Measurements from ENCODE around the gene EMP1.

Gene EMP1

GRCh38 chr12:13230500-13230899 is 34.0 kb downstream of the EMP1 start:
- Mint-ChIP-seq H3K36me3 (ENCODE audit: low read depth) (no peaks in the 10 kb centered on the region), H3K9me3 (no peaks in the 10 kb centered on the region), H3K4me1 (ENCODE audit: low read depth) (no peaks in the 10 kb centered on the region), H3K4me3 (no peak overlapping the region), H3K27ac (no peak overlapping the region), H3K27me3 (peaks cover 8% of the 10 kb centered on the region)
- intact Hi-C loops (cut with micrococcal nuclease) = no loop called here

GRCh38 chr12:13233830-13234641 is 37.5 kb downstream of the EMP1 start:
- Mint-ChIP-seq H3K27ac (no peak overlapping the region), H3K27me3 (peaks cover under 1% of the 10 kb centered on the region), H3K9me3 (no peaks in the 10 kb centered on the region)

GRCh38 chr12:13238204-13238603 is 41.7 kb downstream of the EMP1 start:
- intact Hi-C loops (cut with micrococcal nuclease) = no loop called here
- H3K4me1 Mint-ChIP-seq (ENCODE audit: low read depth) = no peaks in the 10 kb centered on the region
- no peak overlapping the region for H3K27ac Mint-ChIP-seq
- no peaks in the 10 kb centered on the region for H3K36me3 Mint-ChIP-seq (ENCODE audit: low read depth)
- no peak overlapping the region for H3K4me3 Mint-ChIP-seq
- H3K9me3 Mint-ChIP-seq = no peaks in the 10 kb centered on the region
- peaks cover 6% of the 10 kb centered on the region for H3K27me3 Mint-ChIP-seq

More at GRCh38 chr12:13233830-13234641, 37.5 kb downstream of the EMP1 start:
- Mint-ChIP-seq H3K4me3 (no peak overlapping the region), H3K4me1 (ENCODE audit: low read depth) (no peaks in the 10 kb centered on the region), H3K36me3 (ENCODE audit: low read depth) (no peaks in the 10 kb centered on the region)
- intact Hi-C loops (cut with micrococcal nuclease) = loop anchor here (1.0 kb wide), 1 partner anchor 318 kb away; no protein-coding TSS in a partner anchor

- Mint-ChIP-seq H3K27me3 (peaks cover 7% of the 10 kb centered on the region), H3K9me3 (no peaks in the 10 kb centered on the region), H3K4me3 (no peak overlapping the region), H3K36me3 (ENCODE audit: low read depth) (no peaks in the 10 kb centered on the region), H3K27ac (no peak overlapping the region), H3K4me1 (ENCODE audit: low read depth) (no peaks in the 10 kb centered on the region)
- intact Hi-C loops (cut with micrococcal nuclease) = no loop called here
Measured at GRCh38 chr12:13241833-13242488, 45.4 kb downstream of the EMP1 start.

DNA sequence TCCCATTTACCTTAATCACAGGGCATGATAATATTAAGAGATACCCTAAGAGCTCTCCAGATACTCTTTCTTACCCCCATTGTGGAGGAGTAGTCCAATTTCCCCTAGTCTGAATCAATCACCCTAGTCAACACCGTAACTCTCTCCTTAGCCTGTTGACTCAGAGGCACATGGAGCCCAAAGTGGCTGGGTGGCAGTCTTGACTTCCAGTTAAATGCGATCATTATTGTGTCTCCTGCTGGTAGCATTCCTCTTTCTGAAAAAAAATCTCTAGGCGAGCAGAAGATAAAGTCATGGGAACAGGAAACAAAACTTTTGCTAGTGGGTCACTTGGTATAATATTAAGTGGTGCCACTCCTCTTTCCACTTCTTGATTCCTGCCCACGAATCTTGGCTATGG is 46.4 kb downstream of the EMP1 start:
- intact Hi-C loops (cut with micrococcal nuclease) = no loop called here
- Mint-ChIP-seq H3K36me3 (ENCODE audit: low read depth) (no peaks in the 10 kb centered on the region), H3K9me3 (no peaks in the 10 kb centered on the region), H3K27me3 (peaks cover 9% of the 10 kb centered on the region), H3K4me3 (no peak overlapping the region), H3K4me1 (ENCODE audit: low read depth) (no peaks in the 10 kb centered on the region), H3K27ac (no peak overlapping the region)

- intact Hi-C loops (cut with micrococcal nuclease) = no loop called here
- Mint-ChIP-seq H3K27me3 (peaks cover 11% of the 10 kb centered on the region), H3K36me3 (ENCODE audit: low read depth) (no peaks in the 10 kb centered on the region), H3K27ac (no peak overlapping the region), H3K4me1 (ENCODE audit: low read depth) (no peaks in the 10 kb centered on the region), H3K4me3 (no peak overlapping the region), H3K9me3 (no peaks in the 10 kb centered on the region)
Measured at GRCh38 chr12:13243516-13244070, 47.1 kb downstream of the EMP1 start.

DNA sequence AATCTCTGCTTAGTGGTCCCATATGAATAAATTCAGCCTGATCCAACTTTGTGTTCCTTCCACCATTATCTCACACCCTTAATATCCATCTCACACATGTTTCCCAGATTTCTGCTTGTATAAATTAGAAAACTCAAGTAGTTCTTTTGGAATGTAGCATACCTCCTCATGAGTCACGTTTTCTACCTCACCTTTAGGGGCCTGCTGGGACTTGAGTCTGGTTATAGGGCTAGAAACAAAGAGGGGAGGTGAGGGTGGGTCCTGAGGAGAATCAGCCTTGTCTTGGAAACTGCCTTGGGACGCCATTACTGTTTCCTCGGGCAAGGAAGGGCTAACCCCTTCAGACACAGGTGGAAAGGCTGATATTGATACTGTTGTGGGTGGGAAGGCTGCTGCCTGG is 51.1 kb downstream of the EMP1 start:
- Mint-ChIP-seq H3K36me3 (ENCODE audit: low read depth) (no peaks in the 10 kb centered on the region), H3K9me3 (no peaks in the 10 kb centered on the region), H3K4me1 (ENCODE audit: low read depth) (no peaks in the 10 kb centered on the region), H3K27ac (no peak overlapping the region), H3K4me3 (no peak overlapping the region), H3K27me3 (peaks cover 10% of the 10 kb centered on the region)
- intact Hi-C loops (cut with micrococcal nuclease) = no loop called here

DNA sequence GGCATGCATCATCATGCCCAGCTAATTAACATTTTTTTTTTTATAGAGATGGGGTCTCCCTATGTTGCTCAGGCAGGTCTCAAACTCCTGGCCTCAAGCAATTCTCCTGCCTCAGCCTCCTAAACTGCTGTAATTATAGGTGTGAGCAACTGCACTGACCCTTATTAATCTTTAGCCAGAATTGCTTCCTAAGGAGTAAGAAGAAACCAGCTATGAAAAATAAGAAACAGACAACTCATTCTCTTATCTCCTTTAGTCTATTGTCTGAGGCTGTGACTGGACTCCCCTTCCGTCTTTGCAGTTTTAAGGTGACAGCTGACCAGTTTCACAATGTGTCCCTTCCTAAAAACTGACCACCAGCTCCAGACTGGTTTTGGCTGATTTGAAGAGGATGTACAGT is 52.4 kb downstream of the EMP1 start:
- intact Hi-C loops (cut with micrococcal nuclease) = no loop called here
- Mint-ChIP-seq H3K27ac (no peak overlapping the region), H3K27me3 (peaks cover 8% of the 10 kb centered on the region), H3K4me3 (no peak overlapping the region), H3K4me1 (ENCODE audit: low read depth) (no peaks in the 10 kb centered on the region), H3K9me3 (no peaks in the 10 kb centered on the region), H3K36me3 (ENCODE audit: low read depth) (no peaks in the 10 kb centered on the region)

- Mint-ChIP-seq H3K27me3 (peaks cover 8% of the 10 kb centered on the region), H3K27ac (no peak overlapping the region), H3K9me3 (no peaks in the 10 kb centered on the region), H3K4me3 (no peak overlapping the region), H3K36me3 (ENCODE audit: low read depth) (no peaks in the 10 kb centered on the region), H3K4me1 (ENCODE audit: low read depth) (no peaks in the 10 kb centered on the region)
- intact Hi-C loops (cut with micrococcal nuclease) = loop anchor here (10.0 kb wide), 2 partner anchors 284 to 414 kb away; no protein-coding TSS in a partner anchor
Measured at GRCh38 chr12:13250416-13250815, 53.9 kb downstream of the EMP1 start.

DNA sequence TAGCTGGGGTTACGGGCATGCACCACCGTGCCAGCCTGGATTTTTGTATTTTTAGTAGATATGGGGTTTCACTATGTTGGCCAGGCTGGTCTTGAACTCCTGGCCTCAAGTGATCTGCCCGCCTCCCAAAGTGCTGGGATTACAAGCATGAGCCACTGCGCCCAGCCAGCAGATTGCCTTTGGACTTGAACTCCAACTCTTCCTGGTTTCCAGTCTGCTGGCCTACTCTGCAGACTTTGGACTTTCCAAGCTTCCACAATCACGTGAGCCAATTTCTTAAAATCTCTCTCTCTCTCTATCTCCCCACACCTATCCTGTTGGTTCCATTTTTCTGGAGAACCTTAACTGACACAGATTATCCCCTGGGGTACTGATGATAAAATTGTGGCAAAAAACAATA is 55.0 kb downstream of the EMP1 start:
- intact Hi-C loops (cut with micrococcal nuclease) = loop anchor here (10.0 kb wide), 2 partner anchors 283 to 413 kb away; no protein-coding TSS in a partner anchor
- Mint-ChIP-seq H3K9me3 (no peaks in the 10 kb centered on the region), H3K27me3 (peaks cover 8% of the 10 kb centered on the region), H3K36me3 (ENCODE audit: low read depth) (no peaks in the 10 kb centered on the region), H3K4me3 (no peak overlapping the region), H3K4me1 (ENCODE audit: low read depth) (peaks cover 5% of the 10 kb centered on the region), H3K27ac (no peak overlapping the region)

- Mint-ChIP-seq H3K9me3 (no peaks in the 10 kb centered on the region), H3K27ac (no peak overlapping the region), H3K36me3 (ENCODE audit: low read depth) (no peaks in the 10 kb centered on the region), H3K27me3 (peaks cover 10% of the 10 kb centered on the region), H3K4me3 (no peak overlapping the region), H3K4me1 (ENCODE audit: low read depth) (peaks cover 11% of the 10 kb centered on the region)
- intact Hi-C loops (cut with micrococcal nuclease) = loop anchor here (10.0 kb wide), 2 partner anchors 283 to 413 kb away; no protein-coding TSS in a partner anchor
Measured at GRCh38 chr12:13252024-13252423, 55.5 kb downstream of the EMP1 start.

DNA sequence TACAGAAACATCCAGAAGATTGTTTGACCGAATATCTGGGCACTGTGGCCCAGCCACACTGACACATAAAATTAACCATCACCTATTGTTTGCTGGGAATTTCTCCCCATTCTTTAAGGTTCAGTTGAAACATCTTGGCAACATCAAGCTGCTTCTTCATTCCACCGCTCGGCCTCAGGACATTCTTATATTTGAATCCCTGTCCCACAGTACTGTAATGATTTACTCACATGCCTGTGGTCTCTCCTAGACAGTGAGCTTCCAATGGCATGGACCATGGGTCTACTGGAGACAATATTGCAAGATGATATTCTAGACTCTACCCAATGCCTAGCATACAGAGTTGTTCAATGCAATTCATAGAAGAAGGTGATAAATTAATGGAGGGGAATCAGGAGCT is 56.1 kb downstream of the EMP1 start:
- H3K36me3 Mint-ChIP-seq (ENCODE audit: low read depth) = no peaks in the 10 kb centered on the region
- H3K4me1 Mint-ChIP-seq (ENCODE audit: low read depth) = peaks cover 16% of the 10 kb centered on the region
- H3K27me3 Mint-ChIP-seq = peaks cover 8% of the 10 kb centered on the region
- H3K27ac Mint-ChIP-seq = no peak overlapping the region
- H3K4me3 Mint-ChIP-seq = no peak overlapping the region
- no peaks in the 10 kb centered on the region for H3K9me3 Mint-ChIP-seq
- intact Hi-C loops (cut with micrococcal nuclease) = loop anchor here (10.0 kb wide), 2 partner anchors 282 to 412 kb away; no protein-coding TSS in a partner anchor

- H3K36me3 Mint-ChIP-seq (ENCODE audit: low read depth) = no peaks in the 10 kb centered on the region
- H3K4me3 Mint-ChIP-seq = no peak overlapping the region
- intact Hi-C loops (cut with micrococcal nuclease) = loop anchor here (10.0 kb wide), 2 partner anchors 281 to 411 kb away; no protein-coding TSS in a partner anchor
- no peak overlapping the region for H3K27ac Mint-ChIP-seq
- peaks cover 25% of the 10 kb centered on the region for H3K4me1 Mint-ChIP-seq (ENCODE audit: low read depth)
- peaks cover 8% of the 10 kb centered on the region for H3K27me3 Mint-ChIP-seq
- no peaks in the 10 kb centered on the region for H3K9me3 Mint-ChIP-seq
Measured at GRCh38 chr12:13253966-13254760, 57.6 kb downstream of the EMP1 start.

Measured in dendritic cell treated with granulocyte-macrophage colony-stimulating factor and Interleukin-4, amounts not matched to agents 40 ng/mL and 50 ng/mL, for 4 days (primary cell).